GM12878 (cell line): Measurements from ENCODE around the gene GPC3. TPM values are rescaled to one million over a fixed set of nuclear protein-coding genes. Genes with fewer than 3 reads are reported as not detected.

ENCODE experiments used
- ATAC-seq: fragments of 200-7000 bp; cut with Tn5 transposase; 3 replicates; pipeline ENCODE4 v1.9.1; 2020; ENCODE audit warnings: mild to moderate bottlenecking, moderate library complexity
- BruUV-seq: library from RNA; stranded (reverse); fragments of 400-500 nt; replicated peaks from 2 replicates; lab custom pipeline; 2021; lab: Mats Ljungman, UMichigan
- CTCF ChIA-PET: fragments of 300-600 bp; sonication (Branson Sonifier 250); formaldehyde crosslinking; extraction: SDS; loops from one replicate; lab custom pipeline; 2021; ENCODE audit warnings: inconsistent platforms; lab: Yijun Ruan, JAX
- POLR2A ChIA-PET: fragments of 350-600 bp; formaldehyde crosslinking; extraction: SDS; loops from one replicate; lab custom pipeline; 2021; ENCODE audit warnings: inconsistent platforms; lab: Charles Lee
- RAD21 ChIA-PET: fragments of 300-600 bp; sonication (Branson Sonifier 250); formaldehyde crosslinking; loops from one replicate; lab custom pipeline; 2023; ENCODE audit warnings: antibody characterized with exemption; ENCODE audit not compliant: unreplicated experiment; lab: Charles Lee
- SMC1A ChIA-PET: fragments of 300-600 bp; sonication (Branson Sonifier 250); formaldehyde crosslinking; loops from one replicate; lab custom pipeline; 2023; ENCODE audit not compliant: unreplicated experiment, uncharacterized antibody; lab: Charles Lee
- DNase-seq: peaks from one replicate; pipeline ENCODE4 v3.0.0-alpha.2; 2011; ENCODE audit warnings: low read depth, low spot score
- FAIRE-seq: peaks from 3 replicates; lab custom pipeline; 2011; peaks lifted over from hg19 to GRCh38; lab: Jason Lieb, UNC
- H2AFZ ChIP-seq: 2 replicates; pipeline ENCODE4 v1.6.0; 2011; ENCODE audit warnings: low read depth, low read length, control low read depth; ENCODE audit not compliant: control insufficient read depth
- H3K27ac ChIP-seq: 2 replicates; pipeline ENCODE4 v1.5.1; 2011; ENCODE audit warnings: control low read depth; ENCODE audit not compliant: control insufficient read depth, insufficient read depth
- H3K27me3 ChIP-seq, 2 experiments: replicated peaks in 1 of 2; 2 replicates each; pipeline versions ENCODE4 v1.6.0 to v1.6.1; 2011; ENCODE audit warnings: low read length in 1 of 2; ENCODE audit not compliant: control insufficient read depth in 2 of 2, insufficient read depth in 2 of 2
- H3K36me3 ChIP-seq, 2 experiments: 2 replicates each; pipeline ENCODE4 v1.5.1; 2011; ENCODE audit warnings: low read length in 1 of 2; ENCODE audit not compliant: control insufficient read depth in 2 of 2, insufficient read depth in 2 of 2
- H3K4me1 ChIP-seq: 2 replicates; pipeline ENCODE4 v1.6.1; 2011; ENCODE audit warnings: mild to moderate bottlenecking, low read length, moderate library complexity, mixed read lengths; ENCODE audit not compliant: control insufficient read depth, insufficient read depth
- H3K4me2 ChIP-seq: 2 replicates; pipeline ENCODE4 v1.6.0; 2011; ENCODE audit warnings: control low read depth; ENCODE audit not compliant: control insufficient read depth, insufficient read depth
- H3K4me3 ChIP-seq: fragments of 200-600 bp; sonication (generic); 2 replicates; pipeline ENCODE4 v1.5.1; 2016
- H3K79me2 ChIP-seq: 2 replicates; pipeline ENCODE4 v1.6.0; 2011; ENCODE audit warnings: low read length; ENCODE audit not compliant: control insufficient read depth, insufficient read depth
- H3K9ac ChIP-seq: 2 replicates; pipeline ENCODE4 v1.8.0; 2011; ENCODE audit warnings: low read length, control low read depth, mixed read lengths; ENCODE audit not compliant: control insufficient read depth, insufficient read depth
- H3K9me3 ChIP-seq: replicated peaks from 3 replicates; pipeline ENCODE4 v1.5.1; 2011; ENCODE audit warnings: mild to moderate bottlenecking, low read length; ENCODE audit not compliant: control insufficient read depth, insufficient read depth
- H4K20me1 ChIP-seq: 2 replicates; pipeline ENCODE4 v1.6.0; 2011; ENCODE audit not compliant: control insufficient read depth, insufficient read depth
- ATF2 ChIP-seq: IDR thresholded peaks from 2 replicates; pipeline ENCODE4 v1.6.1; 2012; ENCODE audit warnings: low read length, inconsistent platforms
- CREB1 ChIP-seq: IDR thresholded peaks from 2 replicates; pipeline ENCODE4 v1.6.1; 2012; ENCODE audit warnings: low read depth, mild to moderate bottlenecking, inconsistent platforms
- E4F1 ChIP-seq: fragments of 450-650 bp; IDR thresholded peaks from 2 replicates; pipeline ENCODE4 v1.6.1; 2018; ENCODE audit warnings: borderline replicate concordance, mild to moderate bottlenecking; ENCODE audit not compliant: partially characterized antibody
- HDAC2 ChIP-seq: fragments of 200-600 bp; sonication (generic); IDR thresholded peaks from 2 replicates; pipeline ENCODE4 v1.6.1; 2017
- JUNB ChIP-seq: IDR thresholded peaks from 2 replicates; pipeline ENCODE4 v1.6.1; 2016; ENCODE audit warnings: antibody characterized with exemption, mild to moderate bottlenecking
- KDM1A ChIP-seq: fragments of 200-600 bp; sonication (generic); IDR thresholded peaks from 2 replicates; pipeline ENCODE4 v1.6.1; 2016; ENCODE audit warnings: borderline replicate concordance
- LARP7 ChIP-seq: fragments of 450-650 bp; IDR thresholded peaks from 2 replicates; pipeline ENCODE4 v1.6.1; 2017; ENCODE audit warnings: mild to moderate bottlenecking
- MYB ChIP-seq: fragments of 150-350 bp; IDR thresholded peaks from 2 replicates; pipeline ENCODE4 v1.6.1; 2014; ENCODE audit warnings: mild to moderate bottlenecking, low read depth, low read length, borderline replicate concordance
- RAD51 ChIP-seq: fragments of 450-650 bp; IDR thresholded peaks from 2 replicates; pipeline ENCODE4 v1.6.1; 2016; ENCODE audit warnings: moderate library complexity, mild to moderate bottlenecking, inconsistent platforms
- RFX5 ChIP-seq: IDR thresholded peaks from 2 replicates; pipeline ENCODE4 v1.6.1; 2011; ENCODE audit warnings: low read depth, low read length, improper control_type of control experiment
- SREBF1 ChIP-seq: IDR thresholded peaks from 2 replicates; pipeline ENCODE4 v1.6.1; 2012; ENCODE audit warnings: mild to moderate bottlenecking, low read length
- STAT1 ChIP-seq: fragments of 450-650 bp; conservative IDR thresholded peaks from 2 replicates; pipeline ENCODE4 v1.6.1; 2014; ENCODE audit warnings: antibody characterized with exemption, mild to moderate bottlenecking
- SUZ12 ChIP-seq: fragments of 200-600 bp; sonication (generic); IDR thresholded peaks from one replicate; pipeline ENCODE4 v1.6.1; 2018; ENCODE audit warnings: antibody characterized with exemption, mild to moderate bottlenecking; ENCODE audit not compliant: unreplicated experiment
- TCF7 ChIP-seq: IDR thresholded peaks from 2 replicates; pipeline ENCODE4 v1.6.1; 2014; ENCODE audit warnings: antibody characterized with exemption, borderline replicate concordance
- WGBS: methylation state at CpG from one replicate; pipeline ENCODE4 v1.1.6; 2016; ENCODE audit warnings: low lambda C conversion rate; ENCODE audit not compliant: insufficient replicate concordance, insufficient coverage; ENCODE audit errors: missing lambda C conversion rate; 5-methylcytosine and 5-hydroxymethylcytosine counted together
- in situ Hi-C: fragments of 300-500 bp; cut with MboI; formaldehyde crosslinking; loops from 9 replicates; pipeline ENCODE4 v1.14.3; 2018; ENCODE audit warnings: mixed read lengths
- intact Hi-C: fragments of 100-400 bp; cut with micrococcal nuclease; formaldehyde crosslinking; loops from one replicate; pipeline ENCODE4 v1.14.2; 2022; ENCODE audit not compliant: unreplicated experiment
- polyA plus RNA-seq, 11 experiments: library from polyadenylated mRNA; depleted of rRNA in 4 of 11; unstranded in 6 of 11; stranded (reverse) in 5 of 11; fragments of >200 nt; fragmentation: Nextera tagmentation in 4 of 11; fragmentation: Illumina TruSeq in 1 of 11; extraction: Ambion mirVana in 4 of 11; extraction: Trizol in 1 of 11; gene quantifications; 1 replicate in 1 of 11; 2 replicates in 10 of 11; pipeline versions ENCODE4 v1.2.1 to v1.2.3, GENCODE V29; 2011 to 2016; ENCODE audit warnings: inconsistent platforms in 2 of 11, missing spikeins in 2 of 11, low read depth in 1 of 11
- total RNA-seq, 4 experiments: library from RNA; depleted of rRNA in 3 of 4; stranded (reverse); fragments of >200 nt in 3 of 4; fragmentation: Illumina TruSeq in 1 of 4; extraction: Trizol in 1 of 4; gene quantifications; 2 replicates each; pipeline versions ENCODE4 v1.2.1 to v1.2.3, GENCODE V29; 2013 to 2021

The GPC3 gene
- total and polyA plus RNA-seq, 10 of the 15 experiments (the other 5 are each of a cell fraction or from before 2014, with no cell fraction given), result 0.09 to 0.82 TPM; not detected in 8

- H3K4me1 ChIP-seq, result no peaks in the 10 kb centered on the region
- H3K4me3 ChIP-seq, result no peak overlapping the region
- H3K27me3 ChIP-seq, result no peaks in the 10 kb centered on the region
- H4K20me1 ChIP-seq, result no peaks in the 10 kb centered on the region
- H3K9ac ChIP-seq, result no peak overlapping the region
- in situ Hi-C loops (no loop called here), intact Hi-C loops (no loop called here)
- BruUV-seq, result no TSS peak
- ChIA-PET SMC1A (no interaction called here), RAD21 (no interaction called here), CTCF (no interaction called here), POLR2A (no interaction called here)
- no peaks in the 10 kb centered on the region for H3K79me2 ChIP-seq
- DNase-seq (no peak), ATAC-seq (no peak), FAIRE-seq (no peak)
- H3K9me3 ChIP-seq, result no peaks in the 10 kb centered on the region
- H3K27ac ChIP-seq, result no peak overlapping the region
- no peak overlapping the region for H2AFZ ChIP-seq
- no peak for TF ChIP-seq SREBF1
- no peak for TF ChIP-seq RAD51
- TF ChIP-seq ATF2, result no peak
- TF ChIP-seq MYB, result no peak
- TF ChIP-seq JUNB, result no peak
- no peak for TF ChIP-seq CREB1
- TF ChIP-seq TCF7, result no peak
- H3K4me2 ChIP-seq, result no peak overlapping the region
- WGBS, result 0% methylated on average over 1 of the region's 1 CpG
- H3K36me3 ChIP-seq, result no peaks in the 10 kb centered on the region
These were observed 127.6 kb downstream of the GPC3 start for GRCh38 chrX:133857640-133858269.

GRCh38 chrX:133856819-133857218 is 128.6 kb downstream of the GPC3 start:
- no peak overlapping the region for H3K27ac ChIP-seq
- no peak for TF ChIP-seq SUZ12
- TF ChIP-seq LARP7, result no peak
- no peak for TF ChIP-seq HDAC2
- TF ChIP-seq E4F1, result no peak
- no peak for TF ChIP-seq STAT1
- TF ChIP-seq RFX5, result no peak
- TF ChIP-seq KDM1A, result no peak

More at GRCh38 chrX:133856819-133857218, 128.6 kb downstream of the GPC3 start:
- intact Hi-C loops, result no loop called here
- Histone ChIP-seq H3K4me1 (no peaks in the 10 kb centered on the region), H3K4me2 (no peak overlapping the region), H3K9me3 (no peaks in the 10 kb centered on the region), H4K20me1 (no peaks in the 10 kb centered on the region), H3K27me3 (no peaks in the 10 kb centered on the region), H3K79me2 (no peaks in the 10 kb centered on the region), H2AFZ (no peak overlapping the region), H3K36me3 (no peaks in the 10 kb centered on the region), H3K4me3 (no peak overlapping the region), H3K9ac (no peak overlapping the region)
- POLR2A ChIA-PET, result no interaction called here
- no peak for ATAC-seq
- SMC1A ChIA-PET, result no interaction called here
- CTCF ChIA-PET, result no interaction called here
- no TSS peak for BruUV-seq
- FAIRE-seq, result no peak
- DNase-seq, result no peak
- 0% methylated on average over 3 of the region's 3 CpGs for WGBS
- RAD21 ChIA-PET, result no interaction called here
- in situ Hi-C loops, result no loop called here
